HG03108 (cell line): Measurements from ENCODE around the gene LYPD6.

Experiments
- ATAC-seq: cut with Tn5 transposase; IDR thresholded peaks from one replicate; pipeline ENCODE4 v1.9.1; 2021; ENCODE audit warnings: moderate library complexity; ENCODE audit not compliant: unreplicated experiment

LYPD6 gene

GRCh38 chr2:149446748-149447147 lies 116.4 kb downstream of the LYPD6 start:
- ATAC-seq, result no peak

GRCh38 chr2:149448315-149448714 lies 117.9 kb downstream of the LYPD6 start:
- ATAC-seq, result no peak

- ATAC-seq, result no peak
Measured at GRCh38 chr2:149449017-149449416, 118.6 kb downstream of the LYPD6 start.

GRCh38 chr2:149451417-149452165 lies 121.2 kb downstream of the LYPD6 start:
- ATAC-seq, result no peak

- no peak for ATAC-seq
Measured at GRCh38 chr2:149456285-149456684, 125.9 kb downstream of the LYPD6 start.

- no peak for ATAC-seq
Measured at GRCh38 chr2:149458502-149458901, 128.1 kb downstream of the LYPD6 start.

GRCh38 chr2:149463328-149464002 lies 133.1 kb downstream of the LYPD6 start:
- peak; percentile 92 for ATAC-seq

GRCh38 chr2:149464396-149464795 lies 134.0 kb downstream of the LYPD6 start:
- ATAC-seq, result no peak

- no peak for ATAC-seq
Measured at GRCh38 chr2:149465873-149466272, 135.5 kb downstream of the LYPD6 start.

GRCh38 chr2:149466635-149467034 lies 136.2 kb downstream of the LYPD6 start:
- no peak for ATAC-seq

- no peak for ATAC-seq
Measured at GRCh38 chr2:149467436-149467835, 137.0 kb downstream of the LYPD6 start.

GRCh38 chr2:149468636-149469035 lies 138.2 kb downstream of the LYPD6 start:
- ATAC-seq, result no peak

GRCh38 chr2:149470046-149470445 lies 139.7 kb downstream of the LYPD6 start:
- no peak for ATAC-seq

- no peak for ATAC-seq
Measured at GRCh38 chr2:149472413-149472812, 142.0 kb downstream of the LYPD6 start.

- no peak for ATAC-seq
Measured at GRCh38 chr2:149473068-149473467, 142.7 kb downstream of the LYPD6 start.

- no peak for ATAC-seq
Measured at GRCh38 chr2:149473521-149473920, 143.1 kb downstream of the LYPD6 start.

GRCh38 chr2:149483004-149483605 lies 152.7 kb downstream of the LYPD6 start:
- ATAC-seq, result no peak

GRCh38 chr2:149486664-149487063 lies 156.3 kb downstream of the LYPD6 start:
- no peak for ATAC-seq

GRCh38 chr2:149487189-149487588 lies 156.8 kb downstream of the LYPD6 start:
- no peak for ATAC-seq

- no peak for ATAC-seq
Measured at GRCh38 chr2:149488706-149489440, 158.5 kb downstream of the LYPD6 start.

GRCh38 chr2:149489452-149489851 lies 159.1 kb downstream of the LYPD6 start:
- ATAC-seq, result no peak
